H9 (cell line): ENCODE results near the gene RBM5. TPM values are rescaled to one million over a fixed set of nuclear protein-coding genes. Genes with fewer than 3 reads are reported as not detected.

Experiments
- DNase-seq: peaks from one replicate; pipeline ENCODE4 v3.0.0-alpha.2; 2017
- H2AFZ ChIP-seq: one replicate; pipeline ENCODE4 v1.6.1; 2013; ENCODE audit warnings: mild to moderate bottlenecking, low read length, control low read depth, moderate library complexity
- H2AK5ac ChIP-seq: 2 replicates; pipeline ENCODE4 v1.6.1; 2013; ENCODE audit warnings: low read length, control low read depth, mixed read lengths; ENCODE audit not compliant: insufficient read length
- H2BK120ac ChIP-seq: one replicate; pipeline ENCODE4 v1.6.1; 2013; ENCODE audit warnings: low read depth, mild to moderate bottlenecking, low read length, control low read depth, inconsistent platforms; ENCODE audit not compliant: poor library complexity, severe bottlenecking
- H2BK12ac ChIP-seq: 2 replicates; pipeline ENCODE4 v1.6.1; 2013; ENCODE audit warnings: low read length, control low read depth, mixed read lengths, low read depth; ENCODE audit not compliant: insufficient read length
- H2BK15ac ChIP-seq: 2 replicates; pipeline ENCODE4 v1.6.1; 2013; ENCODE audit warnings: low read depth, low read length, control low read depth
- H2BK20ac ChIP-seq: one replicate; pipeline ENCODE4 v1.6.1; 2013; ENCODE audit warnings: low read depth, mild to moderate bottlenecking, low read length, control low read depth, inconsistent platforms; ENCODE audit not compliant: poor library complexity, severe bottlenecking
- H2BK5ac ChIP-seq: 2 replicates; pipeline ENCODE4 v1.6.1; 2013; ENCODE audit warnings: low read length, control low read depth, mixed read lengths; ENCODE audit not compliant: insufficient read length
- H3K14ac ChIP-seq: 2 replicates; pipeline ENCODE4 v1.6.1; 2013; ENCODE audit warnings: low read length, control low read depth; ENCODE audit not compliant: insufficient read depth
- H3K18ac ChIP-seq: 2 replicates; pipeline ENCODE4 v1.6.1; 2013; ENCODE audit warnings: low read depth, mild to moderate bottlenecking, mixed read lengths, low read length, control low read depth; ENCODE audit not compliant: insufficient read length
- H3K23ac ChIP-seq: 2 replicates; pipeline ENCODE4 v1.6.1; 2013; ENCODE audit warnings: low read length, control low read depth, mixed read lengths, low read depth; ENCODE audit not compliant: insufficient read length
- H3K23me2 ChIP-seq: 2 replicates; pipeline ENCODE4 v1.6.1; 2013; ENCODE audit warnings: low read depth, mild to moderate bottlenecking, mixed read lengths, low read length, control low read depth; ENCODE audit not compliant: insufficient read length, poor library complexity, severe bottlenecking
- H3K27ac ChIP-seq: 2 replicates; pipeline ENCODE4 v1.5.1; 2013; ENCODE audit warnings: low read length, control low read depth, mixed read lengths, low read depth; ENCODE audit not compliant: insufficient read length
- H3K27me3 ChIP-seq: 2 replicates; pipeline ENCODE4 v1.6.1; 2013; ENCODE audit warnings: low read length, control low read depth, inconsistent platforms; ENCODE audit not compliant: insufficient read depth
- H3K4ac ChIP-seq: 2 replicates; pipeline ENCODE4 v1.6.1; 2013; ENCODE audit warnings: low read depth, mild to moderate bottlenecking, control low read depth, inconsistent platforms, low read length, moderate library complexity
- H3K4me1 ChIP-seq: 2 replicates; pipeline ENCODE4 v1.6.1; 2013; ENCODE audit warnings: low read length, control low read depth, inconsistent platforms; ENCODE audit not compliant: insufficient read depth
- H3K4me2 ChIP-seq: 2 replicates; pipeline ENCODE4 v1.6.1; 2013; ENCODE audit warnings: low read length, control low read depth, mixed read lengths; ENCODE audit not compliant: insufficient read length, insufficient read depth
- H3K56ac ChIP-seq: 2 replicates; pipeline ENCODE4 v1.6.1; 2013; ENCODE audit warnings: low read depth, mild to moderate bottlenecking, mixed read lengths, low read length, control low read depth; ENCODE audit not compliant: insufficient read length
- H3K79me1 ChIP-seq: 2 replicates; pipeline ENCODE4 v1.6.1; 2013; ENCODE audit warnings: low read depth, mild to moderate bottlenecking, moderate library complexity, low read length, control low read depth, inconsistent platforms; ENCODE audit not compliant: insufficient read depth, poor library complexity, severe bottlenecking
- H3K79me2 ChIP-seq: 2 replicates; pipeline ENCODE4 v1.6.1; 2013; ENCODE audit warnings: low read length, control low read depth, inconsistent platforms; ENCODE audit not compliant: insufficient read depth
- H3K9ac ChIP-seq: 2 replicates; pipeline ENCODE4 v1.6.1; 2013; ENCODE audit warnings: low read length, control low read depth, mixed read lengths; ENCODE audit not compliant: insufficient read length; ENCODE audit errors: extremely low read depth
- H3K9me3 ChIP-seq: one replicate; pipeline ENCODE4 v1.6.1; 2013; ENCODE audit warnings: low read depth, low read length, inconsistent platforms; ENCODE audit not compliant: control insufficient read depth
- H3T11ph ChIP-seq: one replicate; pipeline ENCODE4 v1.6.1; 2013; ENCODE audit warnings: mild to moderate bottlenecking, low read length, control low read depth, inconsistent platforms
- H4K20me1 ChIP-seq: one replicate; pipeline ENCODE4 v1.6.1; 2013; ENCODE audit not compliant: control insufficient read depth, insufficient read length, insufficient read depth
- H4K5ac ChIP-seq: 2 replicates; pipeline ENCODE4 v1.6.1; 2013; ENCODE audit warnings: low read depth, mild to moderate bottlenecking, mixed read lengths, low read length, control low read depth; ENCODE audit not compliant: insufficient read length
- H4K8ac ChIP-seq: replicated peaks from 2 replicates; pipeline ENCODE4 v1.6.1; 2013; ENCODE audit warnings: low read length, control low read depth, mixed read lengths, low read depth; ENCODE audit not compliant: insufficient read length
- H4K91ac ChIP-seq: 2 replicates; pipeline ENCODE4 v1.6.1; 2013; ENCODE audit warnings: low read depth, mild to moderate bottlenecking, moderate library complexity, mixed read lengths, low read length, control low read depth; ENCODE audit not compliant: insufficient read length
- H3K27ac Mint-ChIP-seq, 3 experiments: 2 replicates in 2 of 3; 3 replicates in 1 of 3; pipeline ENCODE4 v1.8.0; 2020 to 2021; ENCODE audit warnings: mixed read lengths in 3 of 3, mild to moderate bottlenecking in 1 of 3, moderate library complexity in 1 of 3
- H3K27me3 Mint-ChIP-seq: 2 replicates; pipeline ENCODE4 v1.8.0; 2021; ENCODE audit warnings: low read depth, mild to moderate bottlenecking, moderate library complexity, mixed read lengths
- H3K36me3 Mint-ChIP-seq, 3 experiments: 2 replicates in 2 of 3; 3 replicates in 1 of 3; pipeline ENCODE4 v1.8.0; 2020 to 2021; ENCODE audit warnings: low read depth in 3 of 3, mixed read lengths in 3 of 3; ENCODE audit not compliant: insufficient read depth in 1 of 3
- H3K4me1 Mint-ChIP-seq, 2 experiments: 2 replicates each; pipeline ENCODE4 v1.8.0; 2020; ENCODE audit warnings: mixed read lengths in 2 of 2
- H3K4me3 Mint-ChIP-seq, 2 experiments: 2 replicates in 1 of 2; 3 replicates in 1 of 2; pipeline ENCODE4 v1.8.0; 2020 to 2021; ENCODE audit warnings: mild to moderate bottlenecking in 2 of 2, mixed read lengths in 2 of 2, moderate library complexity in 1 of 2
- H3K9me3 Mint-ChIP-seq, 2 experiments: 2 replicates in 1 of 2; 3 replicates in 1 of 2; pipeline ENCODE4 v1.8.0; 2020; ENCODE audit warnings: mild to moderate bottlenecking in 2 of 2, mixed read lengths in 2 of 2, moderate library complexity in 1 of 2
- CTCF ChIP-seq: fragments of 200-600 bp; sonication (generic); conservative IDR thresholded peaks from 3 replicates; pipeline ENCODE4 v1.8.0; 2021; ENCODE audit warnings: antibody characterized with exemption, mild to moderate bottlenecking
- WGBS: extraction: QIAGEN DNeasy Blood & Tissue Kit; methylation state at CpG from one replicate; pipeline ENCODE4 v1.1.7; 2013; ENCODE audit warnings: missing lambda C conversion rate, low lambda C conversion rate, mixed read lengths; ENCODE audit not compliant: insufficient read length; ENCODE audit errors: extremely low coverage; 5-methylcytosine and 5-hydroxymethylcytosine counted together
- total RNA-seq: library from RNA; stranded (reverse); gene quantifications from 2 replicates; pipeline ENCODE4 v1.2.1, GENCODE V29; 2021

RBM5 gene
- total RNA-seq, 1 experiment from 2014 or later, result 123 TPM

- no peaks in the 10 kb centered on the region for H3K79me2 ChIP-seq
- WGBS, result no CpG with 5 or more reads among the region's 5 CpGs
- no peak overlapping the region for H3K9ac ChIP-seq
- Mint-ChIP-seq H3K27me3 (peaks cover 31% of the 10 kb centered on the region), H3K4me1 (peaks cover 42 to 55% of the 10 kb centered on the region in 2 experiments), H3K4me3 (no peak overlapping the region), H3K36me3 (peaks cover 0 to 2% (median 0%) of the 10 kb centered on the region in 3 experiments; a peak in 1 of 7 replicates), H3K27ac (no peak overlapping the region), H3K9me3 (no peaks in the 10 kb centered on the region)
- no peak overlapping the region for H4K8ac ChIP-seq
- H2AFZ ChIP-seq, result no peak overlapping the region
- H2AK5ac ChIP-seq, result no peak overlapping the region
- peaks cover 3% of the 10 kb centered on the region for H3K4me1 ChIP-seq
- no peak overlapping the region for H2BK5ac ChIP-seq
- no peak overlapping the region for H2BK12ac ChIP-seq
- no peaks in the 10 kb centered on the region for H3K9me3 ChIP-seq
- no peaks in the 10 kb centered on the region for H3K79me1 ChIP-seq
- H3K4ac ChIP-seq, result no peak overlapping the region
- no peak for TF ChIP-seq CTCF
- H4K20me1 ChIP-seq, result no peaks in the 10 kb centered on the region
- peaks cover 8% of the 10 kb centered on the region for H3K23me2 ChIP-seq
- no peak overlapping the region for H2BK120ac ChIP-seq
- H3T11ph ChIP-seq, result no peak overlapping the region
- H2BK20ac ChIP-seq, result no peak overlapping the region
- H3K27me3 ChIP-seq, result peaks cover 7% of the 10 kb centered on the region; the same call in 1 of the 2 replicates
- H3K14ac ChIP-seq, result no peak overlapping the region
- no peak overlapping the region for H3K56ac ChIP-seq
- H3K4me2 ChIP-seq, result no peak overlapping the region
- no peak overlapping the region for H3K27ac ChIP-seq
- no peak overlapping the region for H3K23ac ChIP-seq
- H3K18ac ChIP-seq, result peak overlapping the region; percentile 13
- no peak overlapping the region for H2BK15ac ChIP-seq
- H4K5ac ChIP-seq, result no peak overlapping the region
- H4K91ac ChIP-seq, result no peak overlapping the region
- DNase-seq, result no peak
These were observed 63.0 kb downstream of the RBM5 start for GRCh38 chr3:50151728-50152127.
